PC-9 (cell line): ENCODE measurements around the gene XPC. TPM values are rescaled to one million over a fixed set of nuclear protein-coding genes. Genes with fewer than 3 reads are reported as not detected.

Experiments
- BruUV-seq: library from RNA; stranded (reverse); fragments of 400-500 nt; replicated peaks from 2 replicates; lab custom pipeline; 2021; lab: Mats Ljungman, UMichigan
- CTCF ChIA-PET: fragments of 300-600 bp; sonication (Branson Sonifier 250); formaldehyde crosslinking; loops from one replicate; lab custom pipeline; 2022; ENCODE audit warnings: antibody characterized with exemption; lab: Charles Lee
- POLR2A ChIA-PET: fragments of 300-600 bp; sonication (Branson Sonifier 250); formaldehyde crosslinking; loops from one replicate; lab custom pipeline; 2022; ENCODE audit warnings: antibody characterized with exemption; ENCODE audit not compliant: unreplicated experiment; lab: Charles Lee
- DNase-seq, 2 experiments: peaks; one replicate each; pipeline versions ENCODE4 v3.0.0 to v3.0.0-alpha.2; 2015 to 2022; ENCODE audit warnings: mixed read lengths in 1 of 2
- H2AFZ ChIP-seq: fragments of 200-600 bp; sonication (generic); 2 replicates; pipeline ENCODE4 v1.8.1; 2017; ENCODE audit warnings: antibody characterized with exemption
- H3F3A ChIP-seq: fragments of 200-600 bp; sonication (generic); 2 replicates; pipeline ENCODE4 v1.8.1; 2017; ENCODE audit warnings: antibody characterized with exemption, mild to moderate bottlenecking, low read depth; ENCODE audit not compliant: insufficient read depth
- H3K27ac ChIP-seq: fragments of 200-600 bp; sonication (generic); 2 replicates; pipeline ENCODE4 v1.6.1; 2016; ENCODE audit warnings: mixed run types
- H3K27me3 ChIP-seq: fragments of 200-600 bp; sonication (generic); 2 replicates; pipeline ENCODE4 v1.6.1; 2016; ENCODE audit warnings: low read depth, mixed run types; ENCODE audit not compliant: insufficient read depth
- H3K36me3 ChIP-seq: fragments of 200-600 bp; sonication (generic); 2 replicates; pipeline ENCODE4 v1.6.1; 2016; ENCODE audit warnings: low read depth, mixed run types
- H3K4me1 ChIP-seq: fragments of 200-600 bp; sonication (generic); replicated peaks from 2 replicates; pipeline ENCODE4 v1.6.1; 2016; ENCODE audit warnings: mixed run types; ENCODE audit not compliant: insufficient read depth
- H3K4me2 ChIP-seq: fragments of 200-600 bp; sonication (generic); 2 replicates; pipeline ENCODE4 v1.6.1; 2017; ENCODE audit warnings: mixed run types
- H3K4me3 ChIP-seq: fragments of 200-600 bp; sonication (generic); 2 replicates; pipeline ENCODE4 v1.6.1; 2016; ENCODE audit warnings: mixed run types
- H3K79me2 ChIP-seq: fragments of 200-600 bp; sonication (generic); 2 replicates; pipeline ENCODE4 v1.6.1; 2017; ENCODE audit warnings: low read depth, mixed run types
- H3K9me2 ChIP-seq: fragments of 200-600 bp; sonication (generic); 2 replicates; pipeline ENCODE4 v1.8.1; 2017; ENCODE audit warnings: mild to moderate bottlenecking; ENCODE audit not compliant: insufficient read depth
- H3K9me3 ChIP-seq: fragments of 200-600 bp; sonication (generic); 2 replicates; pipeline ENCODE4 v1.8.1; 2016; ENCODE audit warnings: low read depth; ENCODE audit not compliant: insufficient read depth
- H4K20me1 ChIP-seq: fragments of 200-600 bp; sonication (generic); 2 replicates; pipeline ENCODE4 v1.8.1; 2017; ENCODE audit not compliant: insufficient read depth
- CTCF ChIP-seq: fragments of 200-600 bp; sonication (generic); conservative IDR thresholded peaks from 2 replicates; pipeline ENCODE4 v1.6.1; 2017; ENCODE audit warnings: mixed run types, antibody characterized with exemption, mild to moderate bottlenecking, moderate library complexity
- EZH2 ChIP-seq: fragments of 200-600 bp; sonication (generic); IDR thresholded peaks from 2 replicates; pipeline ENCODE4 v1.8.0; 2017; ENCODE audit warnings: antibody characterized with exemption, low read depth
- intact Hi-C: fragments of 100-400 bp; cut with micrococcal nuclease; formaldehyde crosslinking; loops from one replicate; pipeline ENCODE4 v1.10.0; 2022; ENCODE audit not compliant: unreplicated experiment
- total RNA-seq: library from RNA; stranded (reverse); gene quantifications from 2 replicates; pipeline ENCODE4 v1.2.3, GENCODE V29; 2021

Gene XPC
- total RNA-seq, 1 experiment from 2014 or later: 27.1 TPM

- intact Hi-C loops: no loop called here
- no TSS peak for BruUV-seq
- H3K4me2 ChIP-seq: no peak overlapping the region
- no peaks in the 10 kb centered on the region for H3K4me1 ChIP-seq
- H3K9me3 ChIP-seq: no peaks in the 10 kb centered on the region
- H3K36me3 ChIP-seq: no peaks in the 10 kb centered on the region
- no peaks in the 10 kb centered on the region for H3K27me3 ChIP-seq
- no peak overlapping the region for H3K27ac ChIP-seq
- H4K20me1 ChIP-seq: no peaks in the 10 kb centered on the region
- ChIA-PET POLR2A (no interaction called here), CTCF (no interaction called here)
- DNase-seq: no peak
- H3F3A ChIP-seq: no peaks in the 10 kb centered on the region
- no peak for TF ChIP-seq EZH2
- no peak for TF ChIP-seq CTCF
- no peak overlapping the region for H3K4me3 ChIP-seq
- no peak overlapping the region for H2AFZ ChIP-seq
- no peaks in the 10 kb centered on the region; the same call in 1 of the 2 replicates for H3K9me2 ChIP-seq
- no peaks in the 10 kb centered on the region for H3K79me2 ChIP-seq
These were observed 80.6 kb downstream of the XPC start for GRCh38 chr3:14097616-14098391.

- Histone ChIP-seq H3K4me1 (no peaks in the 10 kb centered on the region), H3K4me2 (no peak overlapping the region), H3F3A (no peaks in the 10 kb centered on the region), H3K27ac (no peak overlapping the region), H3K4me3 (no peak overlapping the region), H3K27me3 (no peaks in the 10 kb centered on the region), H3K9me2 (no peaks in the 10 kb centered on the region; the same call in 1 of the 2 replicates), H2AFZ (no peak overlapping the region), H4K20me1 (no peaks in the 10 kb centered on the region), H3K9me3 (no peaks in the 10 kb centered on the region), H3K79me2 (no peaks in the 10 kb centered on the region), H3K36me3 (no peaks in the 10 kb centered on the region)
- TF ChIP-seq CTCF (0 out of 2 replicates have a peak, but pooled peaks have one; percentile 9), EZH2 (no peak)
- intact Hi-C loops: no loop called here
- no TSS peak for BruUV-seq
- ChIA-PET POLR2A (no interaction called here), CTCF (no interaction called here)
- no peak for DNase-seq
These were observed 81.7 kb downstream of the XPC start for GRCh38 chr3:14096742-14097141.

Other genes starting within 250 kb of the XPC start
- gene CHCHD4, start 53.7 kb downstream of the XPC start, total RNA-seq: 14.4 and 17.6 TPM in 2 replicates
- gene TMEM43, start 53.5 kb downstream of the XPC start, total RNA-seq: 62.3 and 64.7 TPM in 2 replicates
- gene LSM3, start 216 bp upstream of the XPC start, total RNA-seq: 8.7 and 18.3 TPM in 2 replicates
- 84.9 and 122 TPM in 2 replicates for gene SLC6A6, start 224.0 kb upstream of the XPC start, total RNA-seq